SK-N-SH (cell line): ENCODE results near the gene GALNT17.

ENCODE experiments used
- JUND ChIP-seq: IDR thresholded peaks from 2 replicates; pipeline ENCODE4 v1.4.0; 2012
- POLR2AphosphoS5 ChIP-seq: IDR thresholded peaks from 2 replicates; pipeline ENCODE4 v1.6.1; 2012; ENCODE audit warnings: low read depth, low read length
- SMC3 ChIP-seq: IDR thresholded peaks from 2 replicates; pipeline ENCODE4 v1.6.1; 2012; ENCODE audit warnings: low read depth, low read length, improper control_type of control experiment
- TF ChIP-seq, protein P1 (sequence below): fragments of 200-600 bp; sonication (generic); IDR thresholded peaks from 2 replicates; pipeline ENCODE4 v1.6.1; 2017; ENCODE audit warnings: antibody characterized with exemption, mild to moderate bottlenecking, moderate library complexity
- TF ChIP-seq, protein P2 (sequence below): IDR thresholded peaks from 2 replicates; pipeline ENCODE4 v1.6.1; 2012; ENCODE audit warnings: mild to moderate bottlenecking, low read depth, low read length, moderate library complexity

DNA sequence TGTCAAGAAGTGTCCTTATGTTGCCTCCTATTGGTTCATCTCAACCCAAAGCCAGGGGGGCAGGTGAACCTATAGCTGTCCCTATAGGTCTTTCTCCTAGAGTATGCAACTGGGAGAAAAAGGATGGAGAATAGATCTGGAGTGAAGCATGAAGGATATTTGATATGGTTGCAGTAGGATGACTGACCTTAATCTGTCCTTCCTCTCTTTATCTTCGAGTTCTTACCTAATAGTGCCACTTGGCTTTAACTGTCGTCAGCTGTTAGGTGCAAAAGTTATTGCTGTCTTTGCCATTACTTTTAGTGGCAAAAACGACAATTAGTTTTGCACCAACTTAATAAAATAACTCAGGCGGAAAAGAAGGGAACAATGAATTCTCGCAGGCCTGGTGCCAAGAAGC lies 196.0 kb downstream of the GALNT17 start:
- TF ChIP-seq JUND = no peak
- no peak for TF ChIP-seq SMC3
- TF ChIP-seq, protein P1, sequence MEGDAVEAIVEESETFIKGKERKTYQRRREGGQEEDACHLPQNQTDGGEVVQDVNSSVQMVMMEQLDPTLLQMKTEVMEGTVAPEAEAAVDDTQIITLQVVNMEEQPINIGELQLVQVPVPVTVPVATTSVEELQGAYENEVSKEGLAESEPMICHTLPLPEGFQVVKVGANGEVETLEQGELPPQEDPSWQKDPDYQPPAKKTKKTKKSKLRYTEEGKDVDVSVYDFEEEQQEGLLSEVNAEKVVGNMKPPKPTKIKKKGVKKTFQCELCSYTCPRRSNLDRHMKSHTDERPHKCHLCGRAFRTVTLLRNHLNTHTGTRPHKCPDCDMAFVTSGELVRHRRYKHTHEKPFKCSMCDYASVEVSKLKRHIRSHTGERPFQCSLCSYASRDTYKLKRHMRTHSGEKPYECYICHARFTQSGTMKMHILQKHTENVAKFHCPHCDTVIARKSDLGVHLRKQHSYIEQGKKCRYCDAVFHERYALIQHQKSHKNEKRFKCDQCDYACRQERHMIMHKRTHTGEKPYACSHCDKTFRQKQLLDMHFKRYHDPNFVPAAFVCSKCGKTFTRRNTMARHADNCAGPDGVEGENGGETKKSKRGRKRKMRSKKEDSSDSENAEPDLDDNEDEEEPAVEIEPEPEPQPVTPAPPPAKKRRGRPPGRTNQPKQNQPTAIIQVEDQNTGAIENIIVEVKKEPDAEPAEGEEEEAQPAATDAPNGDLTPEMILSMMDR = no peak
- TF ChIP-seq POLR2AphosphoS5 = no peak
- TF ChIP-seq, protein P2, sequence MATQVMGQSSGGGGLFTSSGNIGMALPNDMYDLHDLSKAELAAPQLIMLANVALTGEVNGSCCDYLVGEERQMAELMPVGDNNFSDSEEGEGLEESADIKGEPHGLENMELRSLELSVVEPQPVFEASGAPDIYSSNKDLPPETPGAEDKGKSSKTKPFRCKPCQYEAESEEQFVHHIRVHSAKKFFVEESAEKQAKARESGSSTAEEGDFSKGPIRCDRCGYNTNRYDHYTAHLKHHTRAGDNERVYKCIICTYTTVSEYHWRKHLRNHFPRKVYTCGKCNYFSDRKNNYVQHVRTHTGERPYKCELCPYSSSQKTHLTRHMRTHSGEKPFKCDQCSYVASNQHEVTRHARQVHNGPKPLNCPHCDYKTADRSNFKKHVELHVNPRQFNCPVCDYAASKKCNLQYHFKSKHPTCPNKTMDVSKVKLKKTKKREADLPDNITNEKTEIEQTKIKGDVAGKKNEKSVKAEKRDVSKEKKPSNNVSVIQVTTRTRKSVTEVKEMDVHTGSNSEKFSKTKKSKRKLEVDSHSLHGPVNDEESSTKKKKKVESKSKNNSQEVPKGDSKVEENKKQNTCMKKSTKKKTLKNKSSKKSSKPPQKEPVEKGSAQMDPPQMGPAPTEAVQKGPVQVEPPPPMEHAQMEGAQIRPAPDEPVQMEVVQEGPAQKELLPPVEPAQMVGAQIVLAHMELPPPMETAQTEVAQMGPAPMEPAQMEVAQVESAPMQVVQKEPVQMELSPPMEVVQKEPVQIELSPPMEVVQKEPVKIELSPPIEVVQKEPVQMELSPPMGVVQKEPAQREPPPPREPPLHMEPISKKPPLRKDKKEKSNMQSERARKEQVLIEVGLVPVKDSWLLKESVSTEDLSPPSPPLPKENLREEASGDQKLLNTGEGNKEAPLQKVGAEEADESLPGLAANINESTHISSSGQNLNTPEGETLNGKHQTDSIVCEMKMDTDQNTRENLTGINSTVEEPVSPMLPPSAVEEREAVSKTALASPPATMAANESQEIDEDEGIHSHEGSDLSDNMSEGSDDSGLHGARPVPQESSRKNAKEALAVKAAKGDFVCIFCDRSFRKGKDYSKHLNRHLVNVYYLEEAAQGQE = no peak
